GM19351 (cell line): ENCODE results near the gene SKIC2.
"Not testable (repeated sequence)": the region's sequence is repeated elsewhere in the genome, so short reads cannot be mapped to it uniquely, and the experiment has no call there.

Source experiments
- ATAC-seq: cut with Tn5 transposase; IDR thresholded peaks from one replicate; pipeline ENCODE4 v1.9.1; 2021; ENCODE audit warnings: mild to moderate bottlenecking, moderate library complexity; ENCODE audit not compliant: unreplicated experiment

SKIC2 gene

DNA sequence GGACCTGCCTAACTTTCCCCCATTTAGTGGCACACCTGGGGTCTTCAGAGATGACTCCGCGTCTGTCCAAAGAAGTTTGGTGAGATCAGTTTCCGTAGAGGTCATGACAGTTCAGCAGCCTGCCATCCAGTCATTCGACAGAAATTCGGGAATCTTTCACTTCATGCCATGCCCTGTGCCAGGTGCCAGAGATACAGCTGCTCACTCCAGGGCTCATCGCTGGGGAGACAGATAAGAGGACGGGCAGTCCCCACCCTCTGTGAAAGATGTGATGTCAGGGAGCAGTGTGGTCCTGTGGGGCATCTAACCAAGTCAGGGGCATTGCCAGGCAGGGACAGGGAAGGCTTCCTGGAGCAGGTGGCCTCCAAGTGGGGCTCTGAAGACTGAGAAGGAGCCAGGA lies 44.3 kb downstream of the SKIC2 start:
- not testable (repeated sequence) for ATAC-seq

DNA sequence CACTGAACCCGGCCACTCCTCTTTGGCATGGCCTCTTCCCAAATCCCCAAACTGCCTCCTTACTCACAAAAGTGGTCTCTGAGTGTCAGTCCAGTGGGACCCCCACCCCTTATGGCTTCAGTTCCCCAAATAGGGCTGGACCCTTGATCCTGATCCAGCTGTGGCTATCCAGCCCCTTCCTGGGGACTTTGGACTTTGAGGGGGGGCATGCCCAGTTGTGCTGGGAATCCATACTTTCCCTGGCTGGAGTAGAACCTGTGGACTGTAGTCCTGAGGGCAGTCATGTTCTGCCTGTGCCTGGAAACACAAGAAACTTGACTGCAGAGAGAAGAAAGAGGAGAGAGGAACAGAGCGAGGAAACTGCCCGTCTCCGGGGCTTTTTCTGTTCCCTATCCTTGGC lies 45.4 kb downstream of the SKIC2 start:
- not testable (repeated sequence) for ATAC-seq

DNA sequence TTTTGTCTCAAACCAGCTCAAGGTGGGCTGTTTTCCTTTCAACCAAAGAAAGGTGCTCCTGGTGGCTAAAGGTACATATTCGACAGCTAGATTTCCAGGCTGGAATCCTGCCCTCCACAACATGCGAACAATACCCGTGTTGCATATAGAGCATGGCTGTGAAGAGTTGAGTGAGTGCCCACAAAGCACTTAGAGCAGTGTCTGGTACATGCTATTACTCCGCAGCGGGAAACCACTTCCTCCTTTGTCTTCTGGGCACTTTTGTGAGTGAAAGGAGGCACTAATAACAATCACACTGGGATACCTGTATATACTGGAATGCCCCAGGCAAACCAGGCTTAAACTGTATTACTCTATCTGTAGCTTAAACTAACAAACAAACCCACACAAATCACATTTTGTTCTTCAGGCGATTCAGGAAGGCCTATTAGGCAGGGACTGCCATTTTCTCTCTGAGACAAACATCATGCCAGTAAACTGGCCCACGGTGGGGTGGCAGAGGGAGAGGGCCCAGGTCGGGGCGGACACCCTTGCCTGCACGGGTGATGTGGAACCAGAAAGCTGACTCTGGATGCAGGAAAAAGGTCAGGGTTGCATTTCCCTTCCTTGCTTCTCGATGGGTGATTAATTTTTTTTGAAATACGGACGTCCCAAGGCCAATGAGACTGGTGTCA lies 46.0 kb downstream of the SKIC2 start:
- not testable (repeated sequence) for ATAC-seq

DNA sequence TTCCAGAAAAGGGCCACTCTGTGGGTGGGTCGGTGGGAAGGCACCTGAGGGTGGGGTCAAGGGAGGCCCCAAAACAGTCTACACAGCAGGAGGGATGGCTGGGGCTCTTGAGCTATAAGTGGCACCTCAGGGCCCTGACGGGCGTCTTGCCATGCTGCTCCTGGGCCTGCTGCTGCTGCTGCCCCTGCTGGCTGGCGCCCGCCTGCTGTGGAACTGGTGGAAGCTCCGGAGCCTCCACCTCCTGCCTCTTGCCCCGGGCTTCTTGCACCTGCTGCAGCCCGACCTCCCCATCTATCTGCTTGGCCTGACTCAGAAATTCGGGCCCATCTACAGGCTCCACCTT lies 46.5 kb downstream of the SKIC2 start:
- ATAC-seq = not testable (repeated sequence)

DNA sequence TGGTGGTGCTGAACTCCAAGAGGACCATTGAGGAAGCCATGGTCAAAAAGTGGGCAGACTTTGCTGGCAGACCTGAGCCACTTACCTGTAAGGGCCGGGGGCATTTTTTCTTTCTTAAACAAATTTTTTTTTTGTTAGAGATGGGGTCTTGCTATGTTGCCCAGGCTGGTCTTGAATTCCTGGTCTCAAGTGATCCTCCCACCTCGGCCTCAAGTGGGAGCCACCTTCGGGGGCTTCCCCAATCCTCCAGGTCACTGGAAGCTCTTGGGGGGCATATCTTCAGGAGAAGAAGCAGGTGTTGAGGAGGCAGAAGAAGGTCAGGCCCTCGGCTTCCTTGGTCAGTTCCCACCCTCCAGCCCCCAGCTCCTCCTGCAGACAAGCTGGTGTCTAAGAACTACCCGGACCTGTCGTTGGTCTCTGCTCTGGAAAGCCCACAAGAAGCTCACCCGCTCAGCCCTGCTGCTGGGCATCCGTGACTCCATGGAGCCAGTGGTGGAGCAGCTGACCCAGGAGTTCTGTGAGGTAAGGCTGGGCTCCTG lies 47.1 kb downstream of the SKIC2 start:
- not testable (repeated sequence) for ATAC-seq

DNA sequence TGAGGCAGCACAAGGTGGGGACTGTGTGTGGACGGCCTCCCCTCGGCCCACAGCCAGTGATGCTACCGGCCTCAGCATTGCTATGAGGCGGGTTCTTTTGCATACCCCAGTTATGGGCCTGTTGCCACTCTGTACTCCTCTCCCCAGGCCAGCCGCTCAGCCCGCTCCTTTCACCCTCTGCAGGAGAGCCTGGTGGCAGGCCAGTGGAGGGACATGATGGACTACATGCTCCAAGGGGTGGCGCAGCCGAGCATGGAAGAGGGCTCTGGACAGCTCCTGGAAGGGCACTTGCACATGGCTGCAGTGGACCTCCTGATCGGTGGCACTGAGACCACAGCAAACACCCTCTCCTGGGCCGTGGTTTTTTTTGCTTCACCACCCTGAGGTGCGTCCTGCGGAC lies 48.1 kb downstream of the SKIC2 start:
- ATAC-seq = not testable (repeated sequence)

DNA sequence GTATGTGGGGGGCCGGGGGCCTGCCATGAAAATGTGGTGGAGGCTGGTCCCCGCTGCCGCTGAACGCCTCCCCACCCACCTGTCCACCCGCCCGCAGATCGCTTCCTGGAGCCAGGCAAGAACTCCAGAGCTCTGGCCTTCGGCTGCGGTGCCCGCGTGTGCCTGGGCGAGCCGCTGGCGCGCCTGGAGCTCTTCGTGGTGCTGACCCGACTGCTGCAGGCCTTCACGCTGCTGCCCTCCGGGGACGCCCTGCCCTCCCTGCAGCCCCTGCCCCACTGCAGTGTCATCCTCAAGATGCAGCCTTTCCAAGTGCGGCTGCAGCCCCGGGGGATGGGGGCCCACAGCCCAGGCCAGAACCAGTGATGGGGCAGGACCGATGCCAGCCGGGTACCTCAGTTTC lies 49.1 kb downstream of the SKIC2 start:
- ATAC-seq = not testable (repeated sequence)

DNA sequence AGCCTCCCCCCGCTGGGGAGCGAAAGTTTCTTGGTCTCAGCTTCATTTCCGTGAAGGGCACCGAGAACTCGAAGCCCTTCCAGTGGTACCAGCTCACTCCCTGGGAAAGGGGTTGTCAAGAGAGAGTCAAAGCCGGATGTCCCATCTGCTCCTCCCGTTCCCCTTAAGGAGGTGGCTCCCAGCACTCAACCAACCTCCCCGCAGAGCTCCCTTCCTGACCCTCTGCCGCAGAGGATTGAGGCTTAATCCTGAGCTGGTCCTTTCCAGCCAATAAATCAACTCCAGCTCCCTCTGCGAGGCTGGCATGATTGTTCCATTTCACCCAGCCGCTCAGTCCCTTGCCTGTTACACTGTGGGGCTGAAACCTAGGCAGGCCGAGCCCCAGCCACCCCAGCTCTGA lies 49.6 kb downstream of the SKIC2 start:
- not testable (repeated sequence) for ATAC-seq

DNA sequence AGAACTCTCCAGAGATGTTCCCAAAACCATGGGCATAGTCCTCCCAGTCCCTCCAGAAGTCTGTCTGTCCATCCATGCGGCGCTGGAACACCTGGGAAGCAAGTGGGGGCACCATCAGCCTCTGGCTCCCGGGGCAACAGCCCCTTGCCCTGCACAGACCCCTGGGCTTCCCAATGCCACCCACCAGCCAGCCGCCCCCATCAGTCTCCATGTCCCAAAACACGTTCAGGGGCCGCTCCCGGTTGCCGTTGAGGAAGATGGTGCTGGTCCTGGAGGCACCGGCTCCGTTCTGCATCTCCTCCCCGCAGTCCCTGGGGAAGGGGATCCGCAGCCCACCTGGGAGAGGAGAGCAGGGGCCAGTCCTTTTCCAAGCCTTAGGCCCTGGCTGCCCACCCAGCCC lies 50.6 kb downstream of the SKIC2 start:
- ATAC-seq = not testable (repeated sequence)

DNA sequence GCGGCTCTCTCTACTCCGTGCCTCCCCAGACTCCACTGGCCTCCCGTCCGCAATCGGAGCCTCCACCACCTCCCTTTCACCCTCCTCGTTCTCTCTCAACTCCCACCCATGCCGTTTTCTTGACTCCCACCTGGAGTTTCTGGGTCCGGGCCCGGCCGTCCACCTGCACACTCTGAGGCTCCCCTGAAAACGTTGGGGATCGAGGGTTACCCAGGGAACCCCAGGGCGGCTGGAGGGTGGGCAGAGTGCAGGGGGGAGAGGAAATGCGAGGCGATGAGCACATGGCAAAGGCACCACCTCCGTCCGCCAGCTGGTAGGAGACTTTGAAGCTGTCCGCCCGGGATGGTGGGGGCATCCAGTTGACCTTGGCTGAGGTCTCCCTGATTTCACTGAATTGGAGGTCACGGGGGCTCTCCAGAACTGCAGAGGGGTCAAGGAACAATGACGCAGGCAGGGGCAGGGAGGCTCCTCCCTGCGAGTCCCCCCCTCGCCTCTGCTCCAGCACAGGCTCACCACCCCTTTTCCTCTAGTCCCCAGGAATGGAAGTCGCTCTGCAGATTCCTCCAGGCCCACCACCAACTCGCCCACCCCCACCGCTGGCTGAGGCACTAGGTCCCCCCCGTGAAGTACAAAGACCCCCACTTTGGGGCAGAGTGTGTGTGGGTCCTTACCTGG lies 52.0 kb downstream of the SKIC2 start:
- not testable (repeated sequence) for ATAC-seq

DNA sequence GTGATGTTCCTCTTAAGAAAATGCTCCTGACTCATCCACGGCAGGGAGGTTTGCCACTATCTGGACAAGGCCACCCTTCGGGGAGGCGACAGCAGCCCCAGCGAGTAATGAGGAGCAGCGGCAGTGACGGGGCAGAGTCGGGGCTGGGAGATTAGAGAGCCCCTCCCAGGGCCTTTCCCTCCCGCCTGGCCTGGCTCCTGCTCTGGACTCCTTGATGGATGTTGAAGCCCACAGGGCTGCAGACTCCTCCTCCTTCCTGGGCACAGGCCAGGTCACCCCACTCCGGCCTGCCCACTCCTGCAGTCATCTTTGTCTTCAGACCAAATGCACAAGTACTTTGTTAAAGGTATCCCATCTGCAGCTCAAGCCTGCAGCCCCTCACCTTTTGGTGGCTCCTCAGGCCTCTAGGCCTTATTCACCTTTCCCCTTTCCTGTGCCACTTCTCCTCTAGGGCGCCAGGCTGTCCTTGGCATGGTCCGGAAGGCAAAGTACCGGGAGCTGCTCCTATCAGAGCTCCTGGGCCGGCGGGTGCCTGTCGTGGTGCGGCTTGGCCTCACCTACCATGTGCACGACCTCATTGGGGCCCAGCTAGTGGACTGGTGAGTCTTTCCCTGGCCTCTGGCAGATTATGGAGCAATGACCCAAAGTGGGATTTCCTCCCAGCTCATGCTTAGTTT lies 54.1 kb downstream of the SKIC2 start:
- not testable (repeated sequence) for ATAC-seq

DNA sequence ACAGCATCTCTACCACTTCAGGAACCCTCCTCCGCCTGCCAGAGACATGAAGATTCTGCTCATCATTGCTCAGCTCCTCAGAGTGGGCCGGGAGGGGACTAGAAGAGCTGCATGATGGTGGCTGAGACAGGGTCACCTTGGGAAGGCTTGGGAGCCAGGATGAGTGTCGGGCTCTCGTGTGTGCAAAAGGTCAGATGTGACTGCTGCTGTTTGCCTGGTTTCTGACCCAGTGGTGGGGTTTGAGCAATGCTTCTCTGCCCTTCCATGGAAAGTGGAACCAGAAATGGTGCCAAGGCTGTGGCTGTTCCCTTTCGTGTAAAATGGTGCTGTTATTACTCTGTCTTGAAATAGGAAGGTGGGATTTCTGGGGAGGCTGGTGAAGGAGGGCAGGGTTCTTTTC lies 54.8 kb downstream of the SKIC2 start:
- ATAC-seq = not testable (repeated sequence)

DNA sequence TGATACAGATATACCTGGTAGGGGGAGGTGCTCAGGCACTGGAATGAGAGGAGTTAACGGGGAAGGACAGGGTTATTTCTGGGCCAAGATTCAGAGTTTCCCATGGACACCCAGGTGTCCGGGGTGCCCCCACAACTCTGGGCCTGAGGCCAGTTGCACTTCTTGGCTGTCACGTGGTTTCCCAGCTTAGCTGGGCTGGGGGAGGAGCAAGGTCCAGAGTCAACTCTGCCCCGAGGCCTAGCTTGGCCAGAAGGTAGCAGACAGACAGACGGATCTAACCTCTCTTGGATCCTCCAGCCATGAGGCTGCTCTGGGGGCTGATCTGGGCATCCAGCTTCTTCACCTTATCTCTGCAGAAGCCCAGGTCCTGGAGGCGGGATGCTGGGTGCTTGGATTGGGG lies 55.6 kb downstream of the SKIC2 start, which contains the start of gene C4B:
TSS of gene C4B (plus strand) at position 249 of the 400 bp plus-strand sequence. CDS start at position 300, 51 bp downstream.
- not testable (repeated sequence) for ATAC-seq
